Fibroblast of villous mesenchyme (primary cell): Measurements from ENCODE around the gene CHD2. TPM values are rescaled to one million over a fixed set of nuclear protein-coding genes. Genes with fewer than 3 reads are reported as not detected.
"Not testable (repeated sequence)": the region's sequence is repeated elsewhere in the genome, so short reads cannot be mapped to it uniquely, and the experiment has no call there.

Experiments used
- DNase-seq: peaks from one replicate; pipeline ENCODE4 v3.0.0-alpha.2; 2010; ENCODE audit warnings: low read depth
- H3K4me3 ChIP-seq: 2 replicates; pipeline ENCODE4 v1.5.1; 2011; ENCODE audit warnings: low read depth, mild to moderate bottlenecking, low read length
- total RNA-seq: library from RNA; depleted of rRNA; stranded (reverse); fragments of >200 nt; gene quantifications from 2 replicates; pipeline ENCODE4 v1.2.3, GENCODE V29; 2012
- TF ChIP-seq, protein P1 (sequence below): IDR thresholded peaks from 2 replicates; pipeline ENCODE4 v1.5.1; 2012; ENCODE audit warnings: low read depth, mild to moderate bottlenecking, low read length; ENCODE audit not compliant: insufficient read depth

The CHD2 gene
- total RNA-seq, 1 donor = 102 TPM

DNA sequence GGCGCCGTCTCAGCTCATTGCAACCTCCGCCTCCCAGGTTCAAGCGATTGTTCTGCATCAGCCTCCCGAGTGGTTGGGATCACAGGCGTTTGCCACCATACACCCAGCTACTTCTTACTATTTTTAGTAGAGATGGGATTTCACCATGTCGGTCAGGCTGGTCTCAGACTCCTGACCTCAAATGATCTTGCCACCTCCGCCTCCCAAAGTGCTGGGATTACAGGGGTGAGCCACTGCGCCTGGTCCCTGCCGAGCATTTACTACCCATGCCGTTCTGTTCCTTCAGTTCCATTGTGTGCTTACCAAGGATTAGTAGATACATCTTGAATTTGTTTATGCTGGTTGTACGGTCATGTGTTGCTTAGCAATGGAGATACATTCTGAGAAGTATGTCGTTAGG, 10.3 kb downstream of the CHD2 start:
- TF ChIP-seq, protein P1, sequence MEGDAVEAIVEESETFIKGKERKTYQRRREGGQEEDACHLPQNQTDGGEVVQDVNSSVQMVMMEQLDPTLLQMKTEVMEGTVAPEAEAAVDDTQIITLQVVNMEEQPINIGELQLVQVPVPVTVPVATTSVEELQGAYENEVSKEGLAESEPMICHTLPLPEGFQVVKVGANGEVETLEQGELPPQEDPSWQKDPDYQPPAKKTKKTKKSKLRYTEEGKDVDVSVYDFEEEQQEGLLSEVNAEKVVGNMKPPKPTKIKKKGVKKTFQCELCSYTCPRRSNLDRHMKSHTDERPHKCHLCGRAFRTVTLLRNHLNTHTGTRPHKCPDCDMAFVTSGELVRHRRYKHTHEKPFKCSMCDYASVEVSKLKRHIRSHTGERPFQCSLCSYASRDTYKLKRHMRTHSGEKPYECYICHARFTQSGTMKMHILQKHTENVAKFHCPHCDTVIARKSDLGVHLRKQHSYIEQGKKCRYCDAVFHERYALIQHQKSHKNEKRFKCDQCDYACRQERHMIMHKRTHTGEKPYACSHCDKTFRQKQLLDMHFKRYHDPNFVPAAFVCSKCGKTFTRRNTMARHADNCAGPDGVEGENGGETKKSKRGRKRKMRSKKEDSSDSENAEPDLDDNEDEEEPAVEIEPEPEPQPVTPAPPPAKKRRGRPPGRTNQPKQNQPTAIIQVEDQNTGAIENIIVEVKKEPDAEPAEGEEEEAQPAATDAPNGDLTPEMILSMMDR = no peak
- DNase-seq = no peak

DNA sequence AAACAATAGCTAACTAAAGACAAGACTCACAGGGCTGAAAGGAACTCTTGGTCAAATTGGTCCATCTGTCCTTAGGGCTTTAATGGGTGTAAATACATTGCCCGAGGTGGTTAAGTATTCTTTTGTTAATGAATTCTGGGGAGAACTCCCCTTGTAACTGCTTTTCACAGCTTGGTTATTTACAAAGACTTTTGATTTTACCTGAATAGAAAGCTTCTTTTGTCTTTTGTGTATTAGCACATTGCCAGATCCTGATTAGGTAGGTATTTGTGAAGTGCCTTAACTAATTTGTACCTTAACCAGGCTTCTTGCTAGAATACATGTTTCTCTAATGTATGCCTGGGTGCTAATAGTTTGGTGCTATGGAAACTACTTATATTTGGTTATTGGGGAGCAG, 14.0 kb downstream of the CHD2 start:
- no peak for DNase-seq
- H3K4me3 ChIP-seq = no peak overlapping the region
- TF ChIP-seq, protein P1 = no peak

More for the DNA sequence above, 10.3 kb downstream of the CHD2 start:
- no peak overlapping the region for H3K4me3 ChIP-seq

DNA sequence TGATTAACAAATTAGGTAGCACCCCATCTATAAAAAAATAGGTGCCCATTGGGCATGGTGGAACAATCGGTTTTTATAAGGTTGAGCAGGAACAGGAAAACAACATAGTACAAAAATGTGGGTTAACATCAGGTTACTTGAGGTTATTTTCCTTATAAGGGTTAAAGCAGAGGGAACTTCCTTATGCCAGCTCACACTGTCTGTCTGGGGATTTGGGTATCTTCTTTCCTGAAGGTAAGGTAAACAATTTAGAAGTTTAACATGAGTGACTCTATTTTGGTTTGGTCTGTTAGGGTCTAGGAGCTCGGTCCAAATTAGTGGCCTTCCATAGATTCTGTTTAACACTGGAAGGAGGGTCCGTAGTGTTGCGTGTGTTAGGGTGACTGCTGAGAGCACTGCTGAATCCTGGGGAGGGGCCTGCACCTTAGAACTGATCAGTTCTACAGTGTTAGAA, 14.7 kb downstream of the CHD2 start:
- TF ChIP-seq, protein P1 = no peak
- no peak overlapping the region for H3K4me3 ChIP-seq
- DNase-seq = no peak

DNA sequence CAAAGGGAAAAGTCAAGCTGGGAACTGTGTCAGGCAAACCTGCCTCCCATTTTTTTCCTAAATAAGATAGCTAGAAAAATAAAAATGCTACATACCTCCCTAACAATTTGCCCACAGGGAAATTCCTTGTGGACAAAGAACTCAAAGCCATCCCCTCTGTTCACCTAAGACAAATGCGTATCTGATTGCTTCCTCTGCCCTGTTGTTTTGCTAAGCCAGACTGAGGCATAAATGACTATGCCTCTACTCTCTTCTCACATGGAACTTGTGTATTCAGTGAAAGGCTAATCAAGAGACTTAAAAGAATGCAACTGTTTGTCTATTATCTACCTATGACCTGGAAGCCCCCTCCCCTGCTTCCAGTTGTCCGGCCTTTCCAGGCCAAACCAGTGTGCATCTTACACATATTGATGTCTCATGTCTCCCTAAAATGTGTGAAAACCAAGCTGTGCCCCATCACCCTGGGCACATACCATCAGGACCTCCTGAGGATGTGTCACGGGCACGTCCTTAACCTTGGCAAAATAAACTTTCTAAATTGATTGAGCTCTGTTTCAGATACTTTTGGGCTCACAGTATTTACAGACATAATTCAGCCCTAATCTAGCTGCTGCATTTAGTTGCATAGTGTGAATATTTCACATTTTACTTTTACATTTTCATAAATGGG, 15.8 kb downstream of the CHD2 start:
- no peak for DNase-seq
- TF ChIP-seq, protein P1 = no peak

DNA sequence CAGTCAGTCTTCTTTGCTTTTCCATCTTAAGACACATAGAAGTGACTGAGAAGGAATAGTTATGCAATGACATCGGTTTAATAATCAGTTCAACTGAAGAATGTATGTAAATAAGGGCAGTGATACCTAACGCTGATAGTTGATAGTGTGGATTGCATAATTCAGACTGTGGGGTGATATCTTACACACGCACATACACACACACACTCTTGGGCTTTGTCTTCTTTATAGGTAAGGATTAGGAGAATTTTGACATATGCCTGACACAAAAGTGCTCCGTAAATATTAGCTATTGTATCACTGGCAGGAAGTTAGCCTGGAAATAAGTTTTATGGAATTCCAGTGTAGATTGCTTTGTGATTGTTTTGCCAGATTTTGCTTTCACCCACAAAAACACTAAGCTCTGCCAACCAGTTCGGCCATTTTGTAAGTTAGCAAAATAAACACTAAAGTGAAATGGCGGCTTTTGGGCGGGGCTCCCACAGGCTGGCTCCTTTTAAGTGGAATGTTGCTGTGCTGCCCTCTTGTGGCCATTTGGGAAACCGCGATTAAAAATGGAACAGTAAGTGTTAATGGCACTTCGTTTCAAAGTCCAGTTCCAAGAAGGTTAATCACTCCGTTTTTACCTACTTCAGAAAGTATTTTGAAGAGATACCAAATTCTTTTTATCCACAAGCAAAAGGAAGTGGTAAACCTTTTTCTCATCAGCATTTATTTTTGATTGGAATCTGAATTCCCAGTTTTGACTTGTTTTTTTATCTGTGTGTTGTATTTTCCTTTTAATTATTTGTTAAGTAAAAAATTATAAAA, 17.7 kb downstream of the CHD2 start:
- TF ChIP-seq, protein P1 = peak; percentile 80
- no peak overlapping the region for H3K4me3 ChIP-seq
- peak; percentile 97 for DNase-seq

More for the DNA sequence above, 15.8 kb downstream of the CHD2 start:
- no peak overlapping the region for H3K4me3 ChIP-seq

- not testable (repeated sequence) for DNase-seq, H3K4me3 ChIP-seq
Measured at GRCh38 chr15:92918881-92919280, 18.8 kb downstream of the CHD2 start.

- TF ChIP-seq, protein P1 = no peak
Measured at GRCh38 chr15:92920595-92921161, 20.6 kb downstream of the CHD2 start.

More at GRCh38 chr15:92920595-92921161, 20.6 kb downstream of the CHD2 start:
- no peak for DNase-seq
- no peak overlapping the region for H3K4me3 ChIP-seq
